GM19099 (cell line): Measurements from ENCODE around the gene NFE2L2.

Source experiments
- POLR2A ChIP-seq: IDR thresholded peaks from 3 replicates; pipeline ENCODE4 v1.6.1; 2011; ENCODE audit warnings: low read depth; ENCODE audit not compliant: insufficient read length; ENCODE audit errors: extremely low read depth

The NFE2L2 gene

GRCh38 chr2:177284531-177284930 lies 20.0 kb upstream of the NFE2L2 start:
- TF ChIP-seq POLR2A: no peak

- no peak for TF ChIP-seq POLR2A
These were observed 19.4 kb upstream of the NFE2L2 start for GRCh38 chr2:177283906-177284305.

GRCh38 chr2:177282787-177283572 lies 18.5 kb upstream of the NFE2L2 start:
- TF ChIP-seq POLR2A: no peak

GRCh38 chr2:177282181-177282641 lies 17.7 kb upstream of the NFE2L2 start:
- TF ChIP-seq POLR2A: no peak

GRCh38 chr2:177281400-177282180 lies 17.1 kb upstream of the NFE2L2 start:
- TF ChIP-seq POLR2A: no peak

GRCh38 chr2:177279847-177280246 lies 15.3 kb upstream of the NFE2L2 start:
- no peak for TF ChIP-seq POLR2A

GRCh38 chr2:177275743-177276055 lies 11.2 kb upstream of the NFE2L2 start:
- no peak for TF ChIP-seq POLR2A

- no peak for TF ChIP-seq POLR2A
These were observed 10.7 kb upstream of the NFE2L2 start for GRCh38 chr2:177275040-177275742.

- no peak for TF ChIP-seq POLR2A
These were observed 8.9 kb upstream of the NFE2L2 start for GRCh38 chr2:177273408-177273807.

- no peak for TF ChIP-seq POLR2A
These were observed 8.2 kb upstream of the NFE2L2 start for GRCh38 chr2:177272765-177273164.

GRCh38 chr2:177271981-177272666 lies 7.6 kb upstream of the NFE2L2 start:
- no peak for TF ChIP-seq POLR2A

GRCh38 chr2:177270531-177270930 lies 6.0 kb upstream of the NFE2L2 start:
- no peak for TF ChIP-seq POLR2A

- TF ChIP-seq POLR2A: no peak
These were observed 4.4 kb upstream of the NFE2L2 start for GRCh38 chr2:177268901-177269300.

GRCh38 chr2:177268187-177268871 lies 3.8 kb upstream of the NFE2L2 start:
- no peak for TF ChIP-seq POLR2A
